GM21423 (cell line): ENCODE measurements around the gene NSL1.
A peak's percentile ranks its signal among the peaks of the same experiment; 100 is the strongest.
"Not testable (repeated sequence)": the region's sequence is repeated elsewhere in the genome, so short reads cannot be mapped to it uniquely, and the experiment has no call there.

Experiments
- ATAC-seq: cut with Tn5 transposase; IDR thresholded peaks from one replicate; pipeline ENCODE4 v1.9.1; 2021; ENCODE audit warnings: mild to moderate bottlenecking, moderate library complexity; ENCODE audit not compliant: unreplicated experiment

The NSL1 gene

GRCh38 chr1:212752252-212752933 lies 39.2 kb downstream of the NSL1 start:
- peak; percentile 40 for ATAC-seq

- ATAC-seq: no peak
Measured at GRCh38 chr1:212749821-212750535, 41.6 kb downstream of the NSL1 start.

GRCh38 chr1:212746546-212746945 lies 45.0 kb downstream of the NSL1 start:
- no peak for ATAC-seq

- ATAC-seq: no peak
Measured at GRCh38 chr1:212745303-212745702, 46.3 kb downstream of the NSL1 start.

GRCh38 chr1:212743901-212744475 lies 47.6 kb downstream of the NSL1 start:
- no peak for ATAC-seq

GRCh38 chr1:212738330-212738729 lies 53.2 kb downstream of the NSL1 start:
- no peak for ATAC-seq

- no peak for ATAC-seq
Measured at GRCh38 chr1:212737559-212737958, 54.0 kb downstream of the NSL1 start.

GRCh38 chr1:212733109-212733508 lies 58.5 kb downstream of the NSL1 start:
- no peak for ATAC-seq

GRCh38 chr1:212731630-212732029 lies 59.9 kb downstream of the NSL1 start:
- ATAC-seq: no peak

- ATAC-seq: no peak
Measured at GRCh38 chr1:212728606-212729005, 63.0 kb downstream of the NSL1 start.

- ATAC-seq: no peak
Measured at GRCh38 chr1:212727386-212728181, 64.0 kb downstream of the NSL1 start.

- ATAC-seq: not testable (repeated sequence)
Measured at GRCh38 chr1:212724679-212725078, 66.9 kb downstream of the NSL1 start.

- no peak for ATAC-seq
Measured at GRCh38 chr1:212722270-212722957, 69.2 kb downstream of the NSL1 start.

GRCh38 chr1:212721388-212722247 lies 70.0 kb downstream of the NSL1 start:
- ATAC-seq: peak; percentile 62

GRCh38 chr1:212719633-212720032 lies 71.9 kb downstream of the NSL1 start:
- ATAC-seq: no peak

- no peak for ATAC-seq
Measured at GRCh38 chr1:212718499-212718898, 73.1 kb downstream of the NSL1 start.

GRCh38 chr1:212716161-212716560 lies 75.4 kb downstream of the NSL1 start:
- no peak for ATAC-seq

- no peak for ATAC-seq
Measured at GRCh38 chr1:212713465-212714136, 78.0 kb downstream of the NSL1 start.
